T-helper 2 cell (primary cell): ENCODE data around the gene TLR2.

Source experiments
- DNase-seq, 5 experiments: peaks; one replicate each; pipeline versions ENCODE4 v3.0.0 to v3.0.0-alpha.2; 2012 to 2022

Gene TLR2

GRCh38 chr4:153733751-153734448 is 49.8 kb downstream of the TLR2 start:
- peak in 1 of 5 experiments; percentile 19 for DNase-seq

GRCh38 chr4:153735906-153736461 is 51.9 kb downstream of the TLR2 start:
- no peak for DNase-seq

GRCh38 chr4:153741541-153741940 is 57.5 kb downstream of the TLR2 start:
- no peak for DNase-seq

GRCh38 chr4:153745651-153746050 is 61.6 kb downstream of the TLR2 start:
- DNase-seq = no peak

- DNase-seq = no peak
Measured at GRCh38 chr4:153747406-153747955, 63.4 kb downstream of the TLR2 start.

GRCh38 chr4:153748378-153748777 is 64.3 kb downstream of the TLR2 start:
- DNase-seq = no peak

- DNase-seq = peak in 4 of 5 experiments; percentile 15 to 69 (median 24)
Measured at GRCh38 chr4:153750197-153750817, 66.2 kb downstream of the TLR2 start.

GRCh38 chr4:153755186-153755585 is 71.1 kb downstream of the TLR2 start:
- DNase-seq = no peak
